BJ (cell line): ENCODE measurements around the gene PUS1. TPM values are rescaled to one million over a fixed set of nuclear protein-coding genes. Genes with fewer than 3 reads are reported as not detected.

Source experiments
- CTCF ChIA-PET: fragments of 350-600 bp; formaldehyde crosslinking; extraction: SDS; loops from one replicate; lab custom pipeline; 2021; ENCODE audit warnings: antibody characterized with exemption, inconsistent platforms; lab: Yijun Ruan, JAX
- POLR2A ChIA-PET: fragments of 300-600 bp; sonication (Branson Sonifier 250); formaldehyde crosslinking; extraction: SDS; loops from one replicate; lab custom pipeline; 2021; ENCODE audit warnings: antibody characterized with exemption; lab: Charles Lee
- DNase-seq: peaks from one replicate; pipeline ENCODE4 v3.0.0-alpha.2; 2011; ENCODE audit warnings: low read depth
- H3K27me3 ChIP-seq: 2 replicates; pipeline ENCODE4 v1.6.0; 2011; ENCODE audit warnings: low read length; ENCODE audit not compliant: control insufficient read depth, insufficient read depth
- H3K36me3 ChIP-seq: 2 replicates; pipeline ENCODE4 v1.5.1; 2011; ENCODE audit warnings: low read length; ENCODE audit not compliant: control insufficient read depth, insufficient read depth
- H3K4me3 ChIP-seq: 2 replicates; pipeline ENCODE4 v1.5.1; 2011; ENCODE audit warnings: low read depth, mild to moderate bottlenecking, control low read depth, low read length
- polyA plus RNA-seq: library from polyadenylated mRNA; depleted of rRNA; stranded (reverse); fragments of >200 nt; gene quantifications from 2 replicates; pipeline ENCODE4 v1.2.3, GENCODE V29; 2011
- TF ChIP-seq, protein P1 (sequence below): IDR thresholded peaks from 2 replicates; pipeline ENCODE4 v1.5.1; 2011; ENCODE audit warnings: low read depth, mild to moderate bottlenecking, control low read depth, inconsistent platforms, low read length, moderate library complexity; ENCODE audit not compliant: insufficient read depth

The PUS1 gene
- polyA plus RNA-seq, 1 experiment: 21.2 TPM

DNA sequence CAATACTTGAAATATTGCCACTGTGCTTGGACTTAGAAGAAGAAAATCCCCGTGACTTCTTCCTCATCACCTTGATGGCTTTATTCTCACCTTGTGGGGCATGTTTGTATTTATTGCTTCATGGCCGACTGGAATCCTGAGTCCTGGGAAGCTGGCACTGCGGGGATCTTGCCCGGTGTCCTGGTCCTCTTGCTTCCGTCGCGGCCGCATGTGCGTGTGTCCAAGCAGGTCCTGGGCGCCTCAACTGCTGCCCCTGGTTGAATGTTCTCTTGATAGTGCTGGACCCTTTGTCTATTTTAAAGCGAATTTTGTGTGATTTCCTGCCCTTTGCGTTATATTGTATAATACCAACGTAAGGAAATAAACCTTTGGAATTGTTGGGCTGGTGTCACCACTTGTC lies 6.3 kb upstream of the PUS1 start:
- Histone ChIP-seq H3K27me3 (no peaks in the 10 kb centered on the region), H3K4me3 (no peak overlapping the region), H3K36me3 (peaks cover 35% of the 10 kb centered on the region)
- DNase-seq: no peak
- ChIA-PET POLR2A (no interaction called here), CTCF (no interaction called here)
- TF ChIP-seq, protein P1, sequence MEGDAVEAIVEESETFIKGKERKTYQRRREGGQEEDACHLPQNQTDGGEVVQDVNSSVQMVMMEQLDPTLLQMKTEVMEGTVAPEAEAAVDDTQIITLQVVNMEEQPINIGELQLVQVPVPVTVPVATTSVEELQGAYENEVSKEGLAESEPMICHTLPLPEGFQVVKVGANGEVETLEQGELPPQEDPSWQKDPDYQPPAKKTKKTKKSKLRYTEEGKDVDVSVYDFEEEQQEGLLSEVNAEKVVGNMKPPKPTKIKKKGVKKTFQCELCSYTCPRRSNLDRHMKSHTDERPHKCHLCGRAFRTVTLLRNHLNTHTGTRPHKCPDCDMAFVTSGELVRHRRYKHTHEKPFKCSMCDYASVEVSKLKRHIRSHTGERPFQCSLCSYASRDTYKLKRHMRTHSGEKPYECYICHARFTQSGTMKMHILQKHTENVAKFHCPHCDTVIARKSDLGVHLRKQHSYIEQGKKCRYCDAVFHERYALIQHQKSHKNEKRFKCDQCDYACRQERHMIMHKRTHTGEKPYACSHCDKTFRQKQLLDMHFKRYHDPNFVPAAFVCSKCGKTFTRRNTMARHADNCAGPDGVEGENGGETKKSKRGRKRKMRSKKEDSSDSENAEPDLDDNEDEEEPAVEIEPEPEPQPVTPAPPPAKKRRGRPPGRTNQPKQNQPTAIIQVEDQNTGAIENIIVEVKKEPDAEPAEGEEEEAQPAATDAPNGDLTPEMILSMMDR: no peak

DNA sequence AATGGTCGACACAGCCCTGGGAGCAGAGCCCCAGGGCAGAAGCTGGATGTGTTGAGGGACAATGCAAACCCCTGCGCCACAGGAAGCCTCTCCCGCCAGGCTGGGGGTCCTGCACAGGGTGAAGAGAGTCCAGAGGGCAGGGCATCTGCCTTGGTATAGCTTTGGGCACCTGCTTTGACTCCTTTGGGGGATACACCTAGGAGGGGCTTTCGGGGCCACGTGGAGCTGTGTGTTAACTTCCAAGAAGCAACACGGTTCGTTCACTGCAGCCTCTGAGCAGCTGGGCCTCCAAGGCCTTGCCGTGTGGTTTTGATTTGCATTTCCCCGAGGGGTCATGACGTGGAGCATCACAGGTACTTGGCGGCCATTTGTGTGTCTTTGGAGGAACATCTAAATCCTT lies 5.8 kb upstream of the PUS1 start:
- no peak for DNase-seq
- Histone ChIP-seq H3K27me3 (no peaks in the 10 kb centered on the region), H3K4me3 (no peak overlapping the region), H3K36me3 (peaks cover 33% of the 10 kb centered on the region)
- POLR2A ChIA-PET: no interaction called here
- CTCF ChIA-PET: no interaction called here
- TF ChIP-seq, protein P1: no peak

DNA sequence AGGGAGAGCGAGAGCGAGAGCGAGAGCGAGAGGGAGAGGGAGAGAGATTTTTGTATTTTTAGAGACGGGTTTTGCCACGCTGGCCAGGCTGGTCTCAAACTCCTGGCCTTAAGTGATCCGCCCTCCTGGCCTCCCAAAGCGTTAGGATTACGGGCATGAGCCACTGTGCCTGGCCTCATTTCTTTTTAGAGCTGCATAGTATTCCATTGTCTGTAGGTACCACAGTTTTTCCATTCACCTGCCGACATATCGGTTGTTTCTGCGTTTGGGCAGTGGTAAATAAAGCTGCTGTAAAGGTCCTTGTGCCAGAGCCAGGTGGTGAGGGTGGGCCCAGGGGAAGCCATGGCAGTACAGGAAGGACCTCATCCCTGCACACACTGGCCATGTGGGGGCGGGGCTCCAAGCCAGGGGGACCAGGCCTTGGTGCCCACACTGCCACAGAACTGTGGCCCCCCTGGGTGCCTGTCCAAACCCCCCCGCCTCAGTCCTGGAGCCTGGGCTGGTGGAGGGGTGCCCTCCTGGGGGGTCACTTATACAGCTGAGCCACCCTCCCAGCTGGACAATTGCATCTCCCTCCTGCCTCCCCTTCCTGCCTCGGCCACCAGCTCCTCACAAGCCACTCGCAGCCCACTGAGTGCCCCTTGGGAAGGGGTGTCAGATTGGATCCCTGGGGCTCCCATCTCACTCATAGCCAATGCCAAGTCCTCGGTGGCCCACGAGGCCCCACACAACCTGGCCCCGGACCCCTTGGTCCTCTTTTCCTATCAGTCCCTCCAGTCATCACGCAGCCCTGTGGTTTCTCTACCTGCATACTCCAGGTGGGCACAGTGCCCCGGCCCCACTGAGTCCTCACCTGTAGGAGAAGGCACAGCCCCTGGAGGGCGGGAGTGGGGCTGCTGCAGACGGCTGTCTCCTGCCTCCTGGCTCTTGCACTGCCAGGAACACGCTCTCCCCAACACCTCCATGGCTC lies 1.7 kb upstream of the PUS1 start:
- POLR2A ChIA-PET: no interaction called here
- no peak overlapping the region for H3K4me3 ChIP-seq
- CTCF ChIA-PET: interaction anchor here (0.6 to 1.4 kb wide), 4 partner anchors 16 to 1313 kb away, joined by 3 to 4 read pairs (median 4); no protein-coding TSS in a partner anchor
- no peak for DNase-seq
- no peaks in the 10 kb centered on the region for H3K27me3 ChIP-seq
- peaks cover 9% of the 10 kb centered on the region for H3K36me3 ChIP-seq
- TF ChIP-seq, protein P1: no peak

DNA sequence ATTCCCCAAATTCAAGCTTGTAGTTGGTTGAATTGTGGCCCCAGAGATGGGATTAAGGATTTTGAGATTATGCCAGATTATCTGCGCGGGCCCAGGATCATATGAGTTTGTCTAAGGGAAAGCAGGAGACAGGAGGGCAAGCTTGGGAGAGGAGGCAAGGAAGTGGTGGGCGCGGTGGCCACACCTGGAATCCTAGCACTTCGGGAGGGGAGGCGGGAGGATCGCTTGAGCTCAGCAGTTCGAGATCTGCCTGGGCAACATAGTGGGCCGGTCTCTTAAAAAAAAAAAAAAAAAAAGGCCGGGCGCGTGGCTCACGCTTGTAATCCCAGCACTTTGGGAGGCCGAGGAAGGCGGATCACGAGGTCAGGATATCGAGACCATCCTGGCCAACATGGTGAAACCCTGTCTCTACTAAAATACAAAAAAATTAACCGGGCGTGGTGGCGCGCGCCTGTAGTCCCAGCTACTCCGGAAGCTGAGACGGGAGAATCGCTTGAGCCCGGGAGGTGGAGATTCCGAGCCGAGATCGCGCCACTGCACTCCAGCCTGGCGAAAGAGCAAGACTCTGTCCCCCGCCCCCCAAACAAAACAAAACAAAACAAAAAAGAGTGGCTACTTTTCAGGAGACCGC lies 881 bp upstream of the PUS1 start:
- CTCF ChIA-PET: interaction anchor here (0.6 to 1.4 kb wide), 3 partner anchors 17 to 89 kb away, joined by 3 to 4 read pairs (median 4); no protein-coding TSS in a partner anchor
- POLR2A ChIA-PET: no interaction called here
- DNase-seq: no peak
- Histone ChIP-seq H3K36me3 (peaks cover 11% of the 10 kb centered on the region), H3K27me3 (no peaks in the 10 kb centered on the region), H3K4me3 (peak overlapping the region; percentile 98)
- TF ChIP-seq, protein P1: no peak
